Activated CD4-positive, alpha-beta T cell treated with anti-CD3 and anti-CD28 coated beads for 36 hours (primary cell): ENCODE data around the gene FAM177B. TPM values are rescaled to one million over a fixed set of nuclear protein-coding genes. Genes with fewer than 3 reads are reported as not detected.

ENCODE experiments used
- ATAC-seq: fragments of 200-7000 bp; cut with Tn5 transposase; one replicate; pipeline ENCODE4 v1.10.0; 2021; ENCODE audit warnings: mild to moderate bottlenecking, moderate library complexity
- CTCF ChIA-PET: fragments of 350-600 bp; sonication (Branson Sonifier 250); formaldehyde crosslinking; loops from one replicate; lab custom pipeline; 2021; ENCODE audit warnings: antibody characterized with exemption; lab: Charles Lee
- POLR2A ChIA-PET: fragments of 350-600 bp; sonication (Branson Sonifier 250); formaldehyde crosslinking; loops from one replicate; lab custom pipeline; 2021; ENCODE audit warnings: antibody characterized with exemption, inconsistent platforms; lab: Charles Lee
- DNase-seq: peaks from one replicate; pipeline ENCODE4 v3.0.0-alpha.2; 2020
- H3K27ac Mint-ChIP-seq: one replicate; pipeline ENCODE4 v1.8.0; 2021; ENCODE audit warnings: mixed read lengths
- H3K27me3 Mint-ChIP-seq: one replicate; pipeline ENCODE4 v1.8.0; 2021; ENCODE audit warnings: mixed read lengths
- H3K36me3 Mint-ChIP-seq: one replicate; pipeline ENCODE4 v1.8.0; 2021; ENCODE audit warnings: low read depth, mixed read lengths
- H3K4me1 Mint-ChIP-seq: one replicate; pipeline ENCODE4 v1.8.0; 2021; ENCODE audit warnings: mixed read lengths
- H3K4me3 Mint-ChIP-seq: one replicate; pipeline ENCODE4 v1.8.0; 2021; ENCODE audit warnings: mild to moderate bottlenecking, moderate library complexity, mixed read lengths
- H3K9me3 Mint-ChIP-seq: one replicate; pipeline ENCODE4 v1.8.0; 2021; ENCODE audit warnings: low read depth, mixed read lengths
- intact Hi-C, 2 experiments: fragments of 100-400 bp; cut with DNase I in 1 of 2; cut with micrococcal nuclease in 1 of 2; formaldehyde crosslinking; loops; one replicate each; pipeline versions ENCODE4 v1.14.2 to v1.15.1; 2022 to 2024; cut with DNase I, micrococcal nuclease
- total RNA-seq, 2 experiments: library from RNA; stranded (reverse); gene quantifications; one replicate each; pipeline ENCODE4 v1.2.3, GENCODE V29; 2021

Gene FAM177B
- total RNA-seq, 2 experiments from 2014 or later, result not detected

- Mint-ChIP-seq H3K9me3 (no peaks in the 10 kb centered on the region), H3K4me1 (peaks cover 37% of the 10 kb centered on the region), H3K4me3 (peak overlapping the region; percentile 98), H3K27me3 (no peaks in the 10 kb centered on the region), H3K36me3 (peaks cover 26% of the 10 kb centered on the region), H3K27ac (peak overlapping the region; percentile 100)
- peak; percentile 73 for DNase-seq
- CTCF ChIA-PET, result interaction anchor here (0.9 to 1.0 kb wide), 3 partner anchors 10 to 77 kb away, joined by 3 read pairs; no protein-coding TSS in a partner anchor
- intact Hi-C loops, result loop anchor here (1.0 to 10.0 kb wide), 11 partner anchors 56 to 1134 kb away; partner anchors contain the start of genes DISP1 (in 1 of the 2), DUSP10 (in 1 of the 2), SUSD4 (in 1 of the 2) and TAF1A (in 1 of the 2)
- peak; percentile 47 for ATAC-seq
- POLR2A ChIA-PET, result interaction anchor here (0.7 to 1.7 kb wide), 3 partner anchors 67 to 422 kb away, joined by 3 to 8 read pairs (median 4); no protein-coding TSS in a partner anchor
These were observed 25.4 kb upstream of the FAM177B start for GRCh38 chr1:222711319-222712252.

GRCh38 chr1:222712253-222713090 lies 24.5 kb upstream of the FAM177B start, which contains the start of the genes AIDA and BROX:
Gene AIDA, minus strand, starts transcription at chr1:222712491. Its CDS starts 174 bp downstream, at chr1:222712317.
Gene BROX, plus strand, starts transcription at chr1:222712564. Its CDS starts 3,136 bp downstream, at chr1:222715700.
- H3K27ac Mint-ChIP-seq, result peak within 1 kb of the TSS; percentile 100
- ChIA-PET POLR2A (interaction anchor here (0.8 to 1.7 kb wide), 2 partner anchors 68 to 93 kb away, joined by 3 to 8 read pairs; no protein-coding TSS in a partner anchor), CTCF (interaction anchor here (0.9 to 1.7 kb wide), 3 partner anchors 11 to 432 kb away, joined by 3 to 8 read pairs (median 3); no protein-coding TSS in a partner anchor)
- DNase-seq (peak; percentile 97), ATAC-seq (peak; percentile 83)
- peaks cover 29% of the 10 kb centered on the region for H3K36me3 Mint-ChIP-seq
- H3K9me3 Mint-ChIP-seq, result no peaks in the 10 kb centered on the region
- intact Hi-C loops, result loop anchor here (1.0 to 10.0 kb wide), 12 partner anchors 57 to 1133 kb away; partner anchors contain the start of genes TAF1A (in 2 of the 2), DISP1 (in 1 of the 2), DUSP10 (in 1 of the 2) and SUSD4 (in 1 of the 2)
- H3K27me3 Mint-ChIP-seq, result no peaks in the 10 kb centered on the region
- peaks cover 35% of the 10 kb centered on the region for H3K4me1 Mint-ChIP-seq
- H3K4me3 Mint-ChIP-seq, result peak within 1 kb of the TSS; percentile 98

- CTCF ChIA-PET, result interaction anchor here (0.9 to 1.7 kb wide), 3 partner anchors 12 to 431 kb away, joined by 3 to 8 read pairs (median 3); no protein-coding TSS in a partner anchor
- Mint-ChIP-seq H3K27me3 (no peaks in the 10 kb centered on the region), H3K9me3 (no peaks in the 10 kb centered on the region), H3K36me3 (peaks cover 30% of the 10 kb centered on the region), H3K27ac (peak overlapping the region; percentile 100), H3K4me1 (peaks cover 37% of the 10 kb centered on the region), H3K4me3 (peak overlapping the region; percentile 98)
- DNase-seq (peak; percentile 92), ATAC-seq (peak; percentile 68)
- POLR2A ChIA-PET, result interaction anchor here (0.7 to 1.7 kb wide), 3 partner anchors 12 to 94 kb away, joined by 3 to 8 read pairs (median 6); no protein-coding TSS in a partner anchor
- intact Hi-C loops, result loop anchor here (1.0 to 10.0 kb wide), 6 partner anchors 59 to 986 kb away; partner anchors contain the start of genes TAF1A (in 2 of the 2) and DUSP10 (in 1 of the 2)
These were observed 23.7 kb upstream of the FAM177B start for GRCh38 chr1:222713091-222713961.

- ATAC-seq (no peak), DNase-seq (no peak)
- Mint-ChIP-seq H3K27ac (peak overlapping the region; percentile 29), H3K9me3 (no peaks in the 10 kb centered on the region), H3K36me3 (peaks cover 37% of the 10 kb centered on the region), H3K27me3 (no peaks in the 10 kb centered on the region), H3K4me3 (no peak overlapping the region), H3K4me1 (peaks cover 24% of the 10 kb centered on the region)
- intact Hi-C loops, result loop anchor here in 1 of 2 experiments (10.0 kb wide), 1 partner anchor 132 kb away; the partner anchor contains the start of gene TAF1A
- ChIA-PET POLR2A (no interaction called here), CTCF (no interaction called here)
These were observed 20.6 kb upstream of the FAM177B start for GRCh38 chr1:222716393-222716792.

GRCh38 chr1:222728746-222729145 lies 8.3 kb upstream of the FAM177B start:
- DNase-seq, result no peak

GRCh38 chr1:222730866-222731265 lies 6.1 kb upstream of the FAM177B start:
- Mint-ChIP-seq H3K36me3 (peaks cover 55% of the 10 kb centered on the region), H3K27me3 (no peaks in the 10 kb centered on the region)
- CTCF ChIA-PET, result interaction anchor here (0.6 kb wide), 2 partner anchors 12 to 65 kb away, joined by 3 to 4 read pairs; no protein-coding TSS in a partner anchor

More at GRCh38 chr1:222728746-222729145, 8.3 kb upstream of the FAM177B start:
- ATAC-seq, result no peak
- Mint-ChIP-seq H3K36me3 (peaks cover 62% of the 10 kb centered on the region), H3K27me3 (no peaks in the 10 kb centered on the region), H3K27ac (no peak overlapping the region), H3K4me1 (peaks cover 11% of the 10 kb centered on the region), H3K4me3 (no peak overlapping the region), H3K9me3 (no peaks in the 10 kb centered on the region)
- intact Hi-C loops, result no loop called here
- ChIA-PET POLR2A (no interaction called here), CTCF (interaction anchor here (0.8 to 1.6 kb wide), 3 partner anchors 160 to 405 kb away, joined by 3 to 6 read pairs (median 3); no protein-coding TSS in a partner anchor)

GRCh38 chr1:222732216-222733159 lies 4.5 kb upstream of the FAM177B start:
- peaks cover 51% of the 10 kb centered on the region for H3K36me3 Mint-ChIP-seq
- intact Hi-C loops, result no loop called here
- peaks cover 11% of the 10 kb centered on the region for H3K4me1 Mint-ChIP-seq
- ChIA-PET POLR2A (no interaction called here), CTCF (interaction anchor here (0.8 to 1.5 kb wide), 2 partner anchors 95 to 357 kb away, joined by 3 to 4 read pairs; no protein-coding TSS in a partner anchor)
- H3K27me3 Mint-ChIP-seq, result no peaks in the 10 kb centered on the region
- ATAC-seq (peak; percentile 49), DNase-seq (no peak)
- H3K27ac Mint-ChIP-seq, result peak overlapping the region; percentile 42
- H3K9me3 Mint-ChIP-seq, result no peaks in the 10 kb centered on the region
- no peak overlapping the region for H3K4me3 Mint-ChIP-seq

More at GRCh38 chr1:222730866-222731265, 6.1 kb upstream of the FAM177B start:
- intact Hi-C loops, result no loop called here
- peaks cover 11% of the 10 kb centered on the region for H3K4me1 Mint-ChIP-seq
- no peaks in the 10 kb centered on the region for H3K9me3 Mint-ChIP-seq
- ATAC-seq (no peak), DNase-seq (no peak)
- H3K4me3 Mint-ChIP-seq, result no peak overlapping the region
- POLR2A ChIA-PET, result no interaction called here
- H3K27ac Mint-ChIP-seq, result peak overlapping the region; percentile 9

- no peak for DNase-seq
- CTCF ChIA-PET, result no interaction called here
- intact Hi-C loops, result loop anchor here in 1 of 2 experiments (5.0 kb wide), 2 partner anchors 348 to 388 kb away; no protein-coding TSS in a partner anchor
- H3K4me3 Mint-ChIP-seq, result no peak overlapping the region
- POLR2A ChIA-PET, result no interaction called here
- no peaks in the 10 kb centered on the region for H3K27me3 Mint-ChIP-seq
- peaks cover 11% of the 10 kb centered on the region for H3K4me1 Mint-ChIP-seq
- no peaks in the 10 kb centered on the region for H3K9me3 Mint-ChIP-seq
- H3K27ac Mint-ChIP-seq, result peak overlapping the region; percentile 19
- H3K36me3 Mint-ChIP-seq, result peaks cover 34% of the 10 kb centered on the region
- no peak for ATAC-seq
These were observed 2.3 kb upstream of the FAM177B start for GRCh38 chr1:222734740-222735139.

GRCh38 chr1:222736470-222736869 lies 532 bp upstream of the FAM177B start:
- intact Hi-C loops, result loop anchor here in 1 of 2 experiments (5.0 kb wide), 2 partner anchors 346 to 386 kb away; no protein-coding TSS in a partner anchor
- Mint-ChIP-seq H3K4me3 (no peak overlapping the region), H3K4me1 (peaks cover 8% of the 10 kb centered on the region), H3K27me3 (no peaks in the 10 kb centered on the region), H3K27ac (no peak overlapping the region), H3K36me3 (peaks cover 20% of the 10 kb centered on the region), H3K9me3 (no peaks in the 10 kb centered on the region)
- no peak for DNase-seq
- ATAC-seq, result no peak
- ChIA-PET POLR2A (no interaction called here), CTCF (interaction anchor here (1.6 kb wide), 2 partner anchors 10 to 353 kb away, joined by 5 to 6 read pairs; no protein-coding TSS in a partner anchor)
